ENCODE results near the gene RASD1.
"Not testable (repeated sequence)": the region's sequence is repeated elsewhere in the genome, so short reads cannot be mapped to it uniquely, and the experiment has no call there.

Gene RASD1

GRCh38 chr17:17469996-17470395 is 26.2 kb downstream of the RASD1 start:
- no peak for DNase-seq (ENCODE audit: low spot score)
- TF ChIP-seq CTCF (IDR thresholded peaks at IDR 0.05; ENCODE audit: extremely low read depth, missing control alignments) = no peak

GRCh38 chr17:17469358-17469757 is 26.8 kb downstream of the RASD1 start:
- TF ChIP-seq CTCF (IDR thresholded peaks at IDR 0.05; ENCODE audit: extremely low read depth, missing control alignments) = no peak
- DNase-seq (ENCODE audit: low spot score) = no peak

- DNase-seq (ENCODE audit: low spot score) = no peak
- no peak for TF ChIP-seq CTCF (IDR thresholded peaks at IDR 0.05; ENCODE audit: extremely low read depth, missing control alignments)
Measured at GRCh38 chr17:17468217-17469010, 27.8 kb downstream of the RASD1 start.

GRCh38 chr17:17467720-17468119 is 28.5 kb downstream of the RASD1 start:
- TF ChIP-seq CTCF (IDR thresholded peaks at IDR 0.05; ENCODE audit: extremely low read depth, missing control alignments) = no peak
- no peak for DNase-seq (ENCODE audit: low spot score)

- TF ChIP-seq CTCF (IDR thresholded peaks at IDR 0.05; ENCODE audit: extremely low read depth, missing control alignments) = no peak
- DNase-seq (ENCODE audit: low spot score) = no peak
Measured at GRCh38 chr17:17467016-17467415, 29.2 kb downstream of the RASD1 start.

- no peak for TF ChIP-seq CTCF (IDR thresholded peaks at IDR 0.05; ENCODE audit: extremely low read depth, missing control alignments)
- DNase-seq (ENCODE audit: low spot score) = no peak
Measured at GRCh38 chr17:17466511-17466910, 29.7 kb downstream of the RASD1 start.

- DNase-seq (ENCODE audit: low spot score) = not testable (repeated sequence)
Measured at GRCh38 chr17:17465878-17466277, 30.3 kb downstream of the RASD1 start.

GRCh38 chr17:17463821-17464220 is 32.4 kb downstream of the RASD1 start:
- no peak for DNase-seq (ENCODE audit: low spot score)
- no peak for TF ChIP-seq CTCF (IDR thresholded peaks at IDR 0.05; ENCODE audit: extremely low read depth, missing control alignments)
